Activated naive CD4-positive, alpha-beta T cell treated with anti-CD3 and anti-CD28 coated beads, Interleukin-2, amount 50 U/mL, for 72 hours (primary cell): Measurements from ENCODE around the gene DLGAP1. TPM values are rescaled to one million over a fixed set of nuclear protein-coding genes. Genes with fewer than 3 reads are reported as not detected.
"Not testable (repeated sequence)": the region's sequence is repeated elsewhere in the genome, so short reads cannot be mapped to it uniquely, and the experiment has no call there.

ENCODE experiments used
- ATAC-seq, 2 donors: fragments of 150-1000 bp; cut with Tn5 transposase; 2 replicates each; pipeline ENCODE4 v1.10.0; 2021; ENCODE audit warnings: mild to moderate bottlenecking in 2 of 2, moderate library complexity in 2 of 2
- DNase-seq, 2 donors: peaks; one replicate each; pipeline ENCODE4 v3.0.0; 2021 to 2022; ENCODE audit warnings: low spot score in 2 of 2
- H3K27ac Mint-ChIP-seq, 2 donors: one replicate each; pipeline ENCODE4 v1.8.0; 2022; ENCODE audit warnings: mild to moderate bottlenecking in 2 of 2, mixed read lengths in 2 of 2
- H3K36me3 Mint-ChIP-seq, 2 donors: one replicate each; pipeline ENCODE4 v1.8.0; 2022; ENCODE audit warnings: mixed read lengths in 2 of 2
- H3K9me3 Mint-ChIP-seq, 2 donors: one replicate each; pipeline ENCODE4 v1.8.0; 2022; ENCODE audit warnings: mixed read lengths in 2 of 2
- total RNA-seq, 2 donors: library from RNA; stranded (reverse); gene quantifications; one replicate each; pipeline ENCODE4 v1.2.3, GENCODE V29; 2022

The DLGAP1 gene
- total RNA-seq, 2 donors from 2014 or later = not detected

DNA sequence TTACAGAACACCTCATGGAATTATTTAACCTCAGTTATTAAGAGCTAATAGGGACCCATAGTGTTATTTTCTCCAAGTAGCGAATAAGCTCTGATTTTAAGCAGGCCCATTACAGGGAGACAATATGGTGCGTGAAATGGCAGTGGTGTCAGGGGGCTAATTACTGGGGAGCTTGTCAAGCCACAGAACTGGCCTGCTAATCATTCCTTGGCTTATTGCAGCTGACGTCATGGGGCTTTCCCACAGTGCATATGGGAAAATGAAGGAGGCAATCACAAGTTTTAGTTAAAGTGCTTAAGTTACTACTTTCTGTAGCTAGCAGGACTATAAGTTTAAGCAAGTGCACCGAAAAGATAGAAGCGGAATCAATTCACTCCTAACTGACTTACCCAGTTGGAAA is 742.6 kb downstream of the DLGAP1 start:
- no peaks in the 10 kb centered on the region for H3K9me3 Mint-ChIP-seq
- ATAC-seq = no peak

DNA sequence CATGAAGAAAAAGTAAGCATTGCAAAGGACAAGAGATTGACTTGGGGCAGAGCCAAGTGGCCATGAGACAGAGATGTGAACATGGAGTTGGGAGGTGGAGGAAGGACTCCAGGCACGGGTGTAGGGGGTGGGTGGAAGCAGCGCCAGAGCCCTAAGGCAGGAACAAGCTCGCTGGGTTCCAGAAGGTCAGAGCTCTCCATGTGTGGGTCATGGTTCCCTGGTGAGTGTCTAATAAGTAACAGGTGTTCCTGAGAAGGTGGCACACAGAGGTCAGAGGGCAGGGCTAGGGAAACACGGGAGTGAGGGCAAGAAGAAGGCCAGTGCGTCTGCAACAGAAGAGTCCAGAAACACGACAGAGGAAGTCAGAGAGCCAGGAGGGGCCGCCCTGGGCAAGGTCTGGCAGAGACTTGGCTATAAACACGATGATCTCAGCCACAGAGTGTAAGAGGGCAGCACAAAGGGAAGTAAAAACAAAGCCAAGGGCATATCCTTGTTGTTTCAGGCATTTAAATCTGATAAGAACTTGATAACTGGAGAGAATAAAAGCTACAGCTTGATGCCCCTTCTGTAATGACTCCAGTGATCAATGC is 744.3 kb downstream of the DLGAP1 start:
- ATAC-seq (no peak), DNase-seq (no peak)
- no peak overlapping the region for H3K27ac Mint-ChIP-seq
- H3K36me3 Mint-ChIP-seq = no peaks in the 10 kb centered on the region
- no peaks in the 10 kb centered on the region for H3K9me3 Mint-ChIP-seq

More for the DNA sequence above, 742.6 kb downstream of the DLGAP1 start:
- no peaks in the 10 kb centered on the region for H3K36me3 Mint-ChIP-seq
- H3K27ac Mint-ChIP-seq = no peak overlapping the region
- DNase-seq = no peak

DNA sequence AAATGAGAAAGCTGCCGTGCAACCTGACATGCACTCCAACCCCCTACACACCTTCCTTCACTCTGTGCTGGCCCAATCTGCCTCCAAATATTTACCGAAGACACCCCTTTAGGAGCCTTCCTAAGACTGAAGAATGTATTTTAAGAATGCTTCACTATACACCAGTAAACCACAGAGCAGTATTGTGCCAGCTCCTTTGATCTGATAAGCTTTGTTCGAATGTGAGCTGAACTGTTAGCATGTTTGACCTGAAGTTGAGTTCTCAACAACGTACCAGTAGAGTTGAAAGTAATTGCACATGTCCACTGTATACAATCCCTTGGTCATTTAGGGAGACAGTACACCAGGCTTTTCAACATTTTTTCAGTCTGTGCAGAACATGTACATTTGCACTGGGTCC is 745.9 kb downstream of the DLGAP1 start:
- no peak for ATAC-seq
- H3K9me3 Mint-ChIP-seq = no peaks in the 10 kb centered on the region
- no peaks in the 10 kb centered on the region for H3K36me3 Mint-ChIP-seq
- DNase-seq = no peak
- H3K27ac Mint-ChIP-seq = no peak overlapping the region

DNA sequence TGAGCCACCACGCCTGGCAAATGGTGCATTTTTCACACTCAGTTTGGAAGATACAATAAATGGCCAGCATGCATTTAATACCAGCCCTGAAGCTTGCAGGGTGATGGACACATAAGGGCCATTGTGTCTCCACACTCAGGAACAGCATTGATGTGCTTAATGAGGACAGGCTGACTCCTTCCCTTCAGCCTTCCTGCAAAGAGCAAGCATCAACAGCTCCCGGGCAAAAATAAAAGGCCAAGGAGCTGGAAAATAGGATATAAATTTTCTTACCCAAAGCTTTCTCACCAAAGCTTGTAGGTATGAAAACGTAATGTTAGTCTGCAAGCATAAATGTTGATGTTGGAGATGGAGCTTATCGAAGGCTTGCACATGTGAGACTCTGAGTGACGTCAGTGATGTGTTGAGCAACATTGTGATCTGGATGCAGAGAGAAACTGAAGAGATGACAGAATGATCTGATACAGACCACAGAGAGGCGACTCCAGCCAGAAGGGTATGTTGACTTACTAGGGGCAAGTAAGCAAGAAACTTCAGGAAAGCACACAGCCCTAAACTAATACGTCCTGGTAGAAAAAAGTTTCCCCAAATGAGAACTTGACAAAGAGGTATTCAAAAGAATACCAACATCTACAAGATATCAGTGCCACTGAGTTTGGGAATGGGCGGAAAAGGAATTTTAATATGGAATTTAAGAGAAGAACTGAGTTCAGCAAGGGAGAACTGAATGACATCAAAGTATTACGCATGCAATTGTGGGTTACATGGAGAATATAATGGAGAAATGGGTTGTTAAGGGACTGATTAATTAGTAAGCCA is 748.6 kb downstream of the DLGAP1 start:
- DNase-seq = no peak
- Mint-ChIP-seq H3K27ac (no peak overlapping the region), H3K9me3 (no peaks in the 10 kb centered on the region), H3K36me3 (no peaks in the 10 kb centered on the region)
- ATAC-seq = no peak

DNA sequence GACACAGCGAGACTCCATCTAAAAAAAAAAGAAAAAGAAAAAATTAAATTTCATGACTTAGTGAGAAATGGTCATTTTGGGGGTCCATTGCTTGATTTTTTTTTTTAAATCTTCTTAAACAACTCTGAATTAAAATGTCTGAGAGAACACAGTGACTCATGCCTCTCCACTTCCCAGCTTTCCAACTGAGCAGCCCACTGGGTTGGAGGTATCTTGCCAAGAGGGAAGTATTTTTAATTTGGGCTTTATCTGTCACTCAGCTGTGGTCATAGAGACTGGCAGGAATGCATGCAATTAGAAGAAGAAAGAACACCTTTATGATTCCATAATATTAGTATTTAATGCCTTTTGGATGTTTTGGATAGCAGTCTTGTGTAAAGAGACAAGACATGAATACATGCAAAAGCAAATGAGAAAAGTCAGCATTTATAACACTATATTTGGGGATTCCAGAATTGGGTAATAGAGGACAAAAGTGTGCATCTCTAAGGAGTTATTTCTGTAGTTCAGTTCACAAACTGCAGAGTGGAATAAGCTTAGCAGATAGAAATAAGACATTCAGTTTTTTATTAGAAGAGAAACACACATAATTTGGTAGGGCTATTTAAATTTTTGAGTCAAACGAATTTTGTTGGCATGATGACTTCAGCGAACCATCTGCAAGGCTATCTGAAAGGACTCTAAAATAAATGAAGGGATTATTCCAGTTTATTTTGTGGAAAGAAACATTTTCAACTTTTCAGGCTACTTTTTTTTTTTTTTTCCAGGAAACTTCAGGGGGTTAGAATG is 750.4 kb downstream of the DLGAP1 start:
- DNase-seq (no peak), ATAC-seq (no peak)
- no peaks in the 10 kb centered on the region for H3K9me3 Mint-ChIP-seq
- H3K27ac Mint-ChIP-seq = no peak overlapping the region
- no peaks in the 10 kb centered on the region for H3K36me3 Mint-ChIP-seq

DNA sequence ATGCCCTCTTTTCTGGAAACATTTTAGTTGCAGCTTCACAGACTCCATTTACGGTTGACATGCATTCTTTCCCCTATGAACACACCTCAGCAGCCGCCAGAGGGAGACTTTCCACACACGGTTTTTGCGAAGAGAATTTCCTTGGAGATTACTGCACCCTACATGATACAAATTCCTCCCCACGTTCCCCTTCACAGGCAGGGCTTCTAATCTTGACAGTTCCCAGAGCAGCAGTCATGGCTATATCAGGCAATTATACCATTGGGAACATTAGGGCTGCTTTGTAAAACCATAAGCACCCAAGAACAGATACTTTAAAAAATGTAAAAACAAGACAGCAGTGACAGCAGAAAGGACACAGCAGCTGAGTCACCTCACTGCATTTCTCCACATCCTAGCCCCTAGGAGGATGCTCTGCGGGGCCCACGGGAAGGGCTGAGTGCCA is 751.4 kb downstream of the DLGAP1 start:
- no peak overlapping the region for H3K27ac Mint-ChIP-seq
- H3K36me3 Mint-ChIP-seq = peaks cover 0 to 8% of the 10 kb centered on the region in 2 donors
- DNase-seq (peak in 1 of 2 donors; percentile 27), ATAC-seq (no peak)
- peaks cover 2 to 7% of the 10 kb centered on the region in 2 donors for H3K9me3 Mint-ChIP-seq

DNA sequence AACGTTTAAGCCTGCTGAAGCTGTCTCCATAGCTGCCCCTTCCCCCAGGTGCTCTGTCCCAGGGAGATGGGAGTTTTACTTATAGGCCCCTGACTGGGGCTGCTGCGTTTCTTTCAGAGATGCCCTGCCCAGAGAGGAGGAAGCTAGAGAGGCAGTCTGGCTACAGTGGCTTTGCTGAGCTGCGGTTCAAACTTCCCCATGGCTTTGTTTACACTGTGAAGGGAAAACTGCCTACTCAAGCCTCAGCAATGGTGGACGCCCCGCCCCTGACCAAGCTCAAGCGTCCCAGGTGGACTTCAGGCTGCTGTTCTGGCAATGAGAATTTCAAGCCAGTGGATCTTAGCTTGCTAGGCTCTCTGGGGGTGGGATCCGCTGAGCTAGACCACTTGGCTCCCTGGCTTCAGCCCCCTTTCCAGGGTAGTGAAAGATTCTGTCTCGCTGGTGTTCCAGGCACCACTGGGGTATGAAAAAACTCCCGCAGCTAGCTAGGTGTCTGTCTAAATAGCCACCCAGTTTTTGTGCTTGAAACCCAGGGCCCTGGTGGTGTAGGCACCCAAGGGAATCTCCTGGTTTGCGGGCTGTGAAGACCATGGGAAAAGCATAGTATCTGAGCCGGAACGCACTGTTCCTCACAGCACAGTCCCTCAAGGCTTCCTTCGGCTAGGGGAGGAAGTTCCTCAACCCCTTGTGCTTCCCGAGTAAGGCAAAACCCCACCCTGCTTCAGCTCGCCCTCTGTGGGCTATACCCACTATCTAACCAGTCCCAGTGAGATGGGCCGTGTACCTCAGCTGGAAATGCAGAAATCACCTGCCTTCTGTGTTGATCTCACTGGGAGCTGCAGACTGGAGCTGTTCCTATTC is 755.2 kb downstream of the DLGAP1 start:
- not testable (repeated sequence) for ATAC-seq, H3K27ac Mint-ChIP-seq, DNase-seq
- Mint-ChIP-seq H3K9me3 (peaks cover 5 to 11% of the 10 kb centered on the region in 2 donors), H3K36me3 (peaks cover 0 to 13% of the 10 kb centered on the region in 2 donors)

DNA sequence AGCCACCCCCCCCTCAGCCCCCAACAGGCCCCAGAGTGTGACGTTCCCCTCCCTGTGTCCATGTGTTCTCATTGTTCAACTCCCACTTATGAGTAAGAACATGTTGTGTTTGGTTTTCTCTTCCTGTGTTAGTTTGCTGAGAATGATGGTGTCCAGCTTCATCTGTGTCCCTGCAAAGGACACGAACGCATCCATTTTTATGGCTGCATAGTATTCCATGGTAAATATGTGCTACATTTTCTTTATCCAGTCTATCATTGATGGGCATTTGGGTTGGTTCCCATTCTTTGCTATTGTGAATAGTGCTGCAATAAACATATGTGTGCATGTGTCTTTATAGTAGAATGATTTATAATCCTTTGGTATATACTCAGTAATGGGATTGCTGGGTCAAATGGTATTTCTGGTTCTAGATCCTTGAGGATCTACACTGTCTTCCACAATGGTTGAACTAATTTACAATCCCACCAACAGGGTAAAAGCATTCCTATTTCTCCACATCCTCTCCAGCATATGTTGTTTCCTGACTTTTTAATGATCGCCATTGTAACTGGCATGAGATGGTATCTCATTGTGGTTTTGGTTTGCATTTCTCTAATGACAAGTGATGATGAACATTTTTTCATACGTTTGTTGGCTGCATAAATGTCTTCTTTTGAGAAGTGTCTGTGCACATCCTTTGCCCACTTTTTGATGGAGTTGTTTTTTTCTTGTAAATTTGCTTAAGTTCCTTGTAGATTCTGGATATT is 760.9 kb downstream of the DLGAP1 start:
- H3K9me3 Mint-ChIP-seq, H3K27ac Mint-ChIP-seq, ATAC-seq, H3K36me3 Mint-ChIP-seq, DNase-seq: not testable (repeated sequence)

DNA sequence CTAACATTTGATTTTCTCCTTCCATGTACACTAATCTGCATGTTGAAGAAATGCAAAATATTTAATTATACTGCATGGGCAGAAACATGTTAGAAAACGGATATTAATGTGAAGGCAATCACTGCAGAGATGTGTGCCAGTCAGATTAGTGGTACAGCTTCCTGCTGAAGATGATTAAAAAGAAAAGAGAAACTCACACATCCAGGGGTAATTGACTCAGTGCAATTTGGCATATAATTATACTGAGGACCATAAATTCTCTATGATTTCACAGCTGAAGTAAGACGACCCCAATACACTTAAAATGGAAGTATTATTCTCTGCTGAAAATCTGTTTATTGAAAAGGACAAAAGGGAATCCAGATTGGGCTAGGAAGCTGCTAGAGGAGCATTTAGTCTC is 761.7 kb downstream of the DLGAP1 start:
- Mint-ChIP-seq H3K36me3 (peaks cover 0 to 4% of the 10 kb centered on the region in 2 donors), H3K27ac (no peak overlapping the region), H3K9me3 (peaks cover 0 to under 1% of the 10 kb centered on the region in 2 donors)
- DNase-seq = no peak
- peak in 1 of 2 donors; percentile 69 for ATAC-seq

DNA sequence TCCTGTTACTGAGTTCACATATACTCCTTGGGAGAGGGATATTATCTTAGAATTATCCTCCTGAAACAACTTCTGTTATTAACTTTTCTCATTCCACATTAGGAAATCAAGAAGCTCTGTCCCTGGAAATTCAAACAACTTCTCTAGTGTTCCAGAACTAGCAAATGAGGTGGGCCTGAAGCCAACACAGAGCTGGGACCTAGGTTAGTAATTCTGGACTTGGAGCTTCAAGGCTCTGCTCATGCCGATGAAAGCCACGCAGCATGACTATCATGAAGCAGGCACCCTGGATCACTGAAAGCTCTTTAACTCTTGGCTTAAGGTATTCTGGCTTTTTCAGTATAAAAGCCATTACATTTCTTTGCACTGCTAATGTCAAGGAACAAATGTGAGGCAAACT is 762.4 kb downstream of the DLGAP1 start:
- no peak for DNase-seq
- no peak overlapping the region for H3K27ac Mint-ChIP-seq
- no peaks in the 10 kb centered on the region for H3K36me3 Mint-ChIP-seq
- no peaks in the 10 kb centered on the region for H3K9me3 Mint-ChIP-seq
- no peak for ATAC-seq

DNA sequence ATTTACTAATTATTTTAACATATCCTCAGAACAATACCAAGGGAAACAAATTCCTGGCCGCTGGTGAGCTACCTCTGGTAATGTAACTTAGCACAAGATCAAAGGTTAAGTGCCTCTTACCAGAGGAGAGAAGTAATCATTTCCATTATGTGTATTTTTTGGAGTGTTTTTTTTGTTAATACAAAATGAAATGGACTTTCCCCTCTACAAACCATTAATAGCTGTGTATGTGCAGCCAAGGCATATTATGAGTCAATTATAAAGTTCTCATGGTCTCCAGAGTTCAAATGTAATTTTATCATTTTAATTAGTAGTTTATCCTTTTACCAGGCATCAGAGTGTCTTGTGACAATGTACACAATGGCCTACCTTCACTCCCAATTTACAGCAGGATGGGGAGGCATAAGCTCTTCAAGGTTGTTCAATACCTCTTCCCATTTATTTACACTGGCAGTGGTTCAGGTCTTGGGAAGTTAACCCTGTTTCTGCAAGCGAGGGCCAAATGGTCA is 762.9 kb downstream of the DLGAP1 start:
- ATAC-seq (no peak), DNase-seq (no peak)
- Mint-ChIP-seq H3K9me3 (no peaks in the 10 kb centered on the region), H3K36me3 (no peaks in the 10 kb centered on the region), H3K27ac (no peak overlapping the region)

DNA sequence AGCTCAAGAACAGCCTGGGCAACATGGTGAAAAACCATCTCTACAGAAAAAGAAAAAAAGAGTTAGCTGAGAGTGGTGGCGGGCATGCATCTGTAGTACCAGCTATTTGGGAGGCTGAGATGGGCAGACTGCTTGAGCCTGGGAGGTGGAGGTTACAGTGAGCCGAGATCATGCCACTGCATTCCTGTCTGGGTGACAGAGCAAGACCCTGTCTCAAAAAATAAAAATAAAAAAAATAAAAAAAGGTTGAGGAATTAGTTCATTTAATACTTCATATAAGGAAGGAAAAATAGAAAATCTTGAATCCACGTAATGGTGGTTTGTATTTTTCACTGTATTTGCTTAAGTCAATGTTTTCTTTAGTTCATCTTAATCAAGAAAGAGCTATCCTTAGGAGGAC is 763.4 kb downstream of the DLGAP1 start:
- ATAC-seq (no peak), DNase-seq (no peak)
- H3K9me3 Mint-ChIP-seq = no peaks in the 10 kb centered on the region
- H3K27ac Mint-ChIP-seq = no peak overlapping the region
- H3K36me3 Mint-ChIP-seq = no peaks in the 10 kb centered on the region

DNA sequence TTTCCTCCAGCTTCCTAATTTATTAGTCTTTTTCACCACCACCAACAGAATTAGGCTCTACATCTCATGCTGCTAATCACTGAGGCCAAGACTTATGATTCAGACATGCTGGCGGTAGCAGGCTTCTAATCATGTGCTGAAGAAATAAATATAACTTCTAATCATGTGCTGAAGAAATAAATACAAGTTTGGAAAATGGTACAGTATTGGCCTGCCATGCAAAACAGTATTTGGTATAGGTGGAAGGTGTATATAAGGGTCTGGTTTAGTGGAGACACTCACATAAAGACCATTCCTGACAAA is 764.4 kb downstream of the DLGAP1 start:
- no peak for DNase-seq
- no peaks in the 10 kb centered on the region for H3K9me3 Mint-ChIP-seq
- no peaks in the 10 kb centered on the region for H3K36me3 Mint-ChIP-seq
- ATAC-seq = no peak
- H3K27ac Mint-ChIP-seq = no peak overlapping the region

DNA sequence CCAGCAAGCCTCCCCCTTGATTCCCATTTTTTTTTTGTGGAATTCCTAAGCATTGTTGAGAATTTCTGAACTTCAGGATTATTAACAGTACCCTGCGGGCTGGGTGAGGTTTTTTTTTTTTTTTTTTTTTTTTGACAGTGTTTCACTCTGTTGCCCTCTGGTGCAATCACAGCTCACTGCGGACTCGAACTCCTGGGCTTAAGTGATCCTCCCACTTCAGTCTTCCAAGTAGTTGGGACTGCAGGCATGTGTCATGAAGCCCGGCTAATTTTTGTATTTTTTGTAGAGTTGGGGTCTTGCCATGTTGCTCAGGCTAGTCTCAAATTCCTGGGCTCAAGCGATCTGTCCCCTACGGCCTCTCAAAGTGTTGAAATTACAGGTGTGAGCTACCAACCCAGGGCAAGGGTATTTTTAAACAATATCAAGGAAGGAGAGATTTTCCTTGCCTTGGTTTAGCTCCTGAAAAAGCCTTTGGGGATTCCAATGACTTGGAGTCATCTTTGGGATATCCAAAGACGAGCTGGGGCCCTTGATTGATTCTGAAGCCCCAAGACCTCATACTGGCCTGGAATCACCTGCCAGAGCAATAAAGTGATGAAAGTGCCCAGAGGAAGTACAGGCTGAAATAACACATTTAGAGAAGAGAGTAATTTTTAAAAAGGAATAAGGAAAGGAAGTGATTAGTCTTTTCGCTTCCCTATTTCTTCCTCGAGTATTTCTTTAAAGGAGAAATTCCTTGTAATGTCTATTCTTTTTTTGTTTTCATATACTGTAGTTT is 764.9 kb downstream of the DLGAP1 start:
- ATAC-seq = no peak
- no peaks in the 10 kb centered on the region for H3K36me3 Mint-ChIP-seq

DNA sequence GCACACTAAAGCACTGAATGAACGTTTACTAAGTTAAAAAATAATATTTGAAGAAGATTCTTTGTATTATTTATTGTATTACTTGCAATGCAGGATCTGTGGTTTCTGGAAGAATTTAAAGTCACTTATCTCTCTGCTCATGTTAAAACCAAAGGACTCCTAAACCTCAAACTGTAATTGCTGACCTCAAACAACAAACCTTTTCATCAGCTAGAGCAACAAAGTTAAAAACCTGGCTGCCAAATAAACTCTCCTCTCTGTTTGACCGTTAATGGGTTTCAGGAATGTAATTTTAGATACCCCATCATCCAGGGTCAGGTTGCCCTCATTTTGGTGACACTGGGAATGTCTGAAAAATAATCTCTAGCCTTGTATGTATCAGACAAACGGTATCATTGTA is 766.0 kb downstream of the DLGAP1 start:
- Mint-ChIP-seq H3K27ac (no peak overlapping the region), H3K9me3 (no peaks in the 10 kb centered on the region), H3K36me3 (no peaks in the 10 kb centered on the region)
- DNase-seq (no peak), ATAC-seq (no peak)

More for the DNA sequence above, 764.9 kb downstream of the DLGAP1 start:
- H3K27ac Mint-ChIP-seq = no peak overlapping the region
- DNase-seq = no peak
- no peaks in the 10 kb centered on the region for H3K9me3 Mint-ChIP-seq
